Neural cell (in vitro differentiated cells): Measurements from ENCODE around the gene ENDOU.

Experiments
- CTCF ChIP-seq: fragments of 450-650 bp; IDR thresholded peaks from 2 replicates; pipeline ENCODE4 v1.5.1; 2014; ENCODE audit warnings: antibody characterized with exemption, mild to moderate bottlenecking, moderate library complexity; ENCODE audit not compliant: poor library complexity, severe bottlenecking
- EP300 ChIP-seq: fragments of 450-650 bp; conservative IDR thresholded peaks from 2 replicates; pipeline ENCODE4 v1.6.1; 2014; ENCODE audit warnings: antibody characterized with exemption, mild to moderate bottlenecking, moderate library complexity; ENCODE audit not compliant: poor library complexity, severe bottlenecking
- EZH2 ChIP-seq: fragments of 200-600, 300-800 bp; shearing (Covaris generic), sonication (generic); IDR thresholded peaks from 2 replicates; pipeline ENCODE4 v1.6.1; 2014; ENCODE audit warnings: antibody characterized with exemption, low read length, borderline replicate concordance, mild to moderate bottlenecking; ENCODE audit not compliant: insufficient read depth, poor library complexity, severe bottlenecking
- RAD21 ChIP-seq: fragments of 450-650 bp; conservative IDR thresholded peaks from 2 replicates; pipeline ENCODE4 v1.6.1; 2014; ENCODE audit warnings: antibody characterized with exemption, mild to moderate bottlenecking, moderate library complexity
- SMC3 ChIP-seq: fragments of 450-650 bp; conservative IDR thresholded peaks from 2 replicates; pipeline ENCODE4 v1.6.1; 2014; ENCODE audit warnings: antibody characterized with exemption, mild to moderate bottlenecking, moderate library complexity; ENCODE audit not compliant: poor library complexity

- no peak for TF ChIP-seq CTCF
- TF ChIP-seq SMC3: no peak
- no peak for TF ChIP-seq EZH2
- TF ChIP-seq RAD21: no peak
- TF ChIP-seq EP300: no peak
These were observed 3.8 kb downstream of the ENDOU start for GRCh38 chr12:47721431-47721973.
